SJSA1 (cell line): ENCODE data around the gene ADRA1B. TPM values are rescaled to one million over a fixed set of nuclear protein-coding genes. Genes with fewer than 3 reads are reported as not detected.
A peak's percentile ranks its signal among the peaks of the same experiment; 100 is the strongest.
"Not testable (repeated sequence)": the region's sequence is repeated elsewhere in the genome, so short reads cannot be mapped to it uniquely, and the experiment has no call there.

Experiments used
- DNase-seq, 2 experiments: peaks; one replicate each; pipeline ENCODE4 v3.0.0-alpha.2; 2015 to 2020; ENCODE audit warnings: low spot score in 2 of 2, low read depth in 1 of 2
- H3K27ac ChIP-seq: fragments of 250-450 bp; sonication (Bioruptor Pico); 2 replicates; pipeline ENCODE4 v1.5.1; 2020; ENCODE audit warnings: mild to moderate bottlenecking, moderate library complexity
- H3K27me3 ChIP-seq: fragments of 250-450 bp; sonication (Bioruptor Pico); replicated peaks from 2 replicates; pipeline ENCODE4 v1.5.1; 2020; ENCODE audit warnings: mild to moderate bottlenecking, moderate library complexity
- H3K36me3 ChIP-seq: fragments of 250-450 bp; sonication (Bioruptor Pico); 2 replicates; pipeline ENCODE4 v1.5.1; 2020; ENCODE audit warnings: mild to moderate bottlenecking
- H3K4me1 ChIP-seq: fragments of 250-450 bp; sonication (Bioruptor Pico); replicated peaks from 2 replicates; pipeline ENCODE4 v1.6.1; 2021; ENCODE audit warnings: mild to moderate bottlenecking
- H3K4me3 ChIP-seq: fragments of 250-450 bp; sonication (Bioruptor Pico); 2 replicates; pipeline ENCODE4 v1.5.1; 2020; ENCODE audit warnings: mild to moderate bottlenecking
- H3K9me3 ChIP-seq: fragments of 250-450 bp; sonication (Bioruptor Pico); replicated peaks from 2 replicates; pipeline ENCODE4 v1.5.1; 2020; ENCODE audit warnings: mild to moderate bottlenecking
- total RNA-seq: library from RNA; depleted of rRNA; stranded (reverse); fragments of >200 nt; shearing (Covaris generic); gene quantifications from 2 replicates; pipeline ENCODE4 v1.2.3, GENCODE V29; 2014

Gene ADRA1B
- total RNA-seq, 1 experiment from 2014 or later: 4.4 TPM

DNA sequence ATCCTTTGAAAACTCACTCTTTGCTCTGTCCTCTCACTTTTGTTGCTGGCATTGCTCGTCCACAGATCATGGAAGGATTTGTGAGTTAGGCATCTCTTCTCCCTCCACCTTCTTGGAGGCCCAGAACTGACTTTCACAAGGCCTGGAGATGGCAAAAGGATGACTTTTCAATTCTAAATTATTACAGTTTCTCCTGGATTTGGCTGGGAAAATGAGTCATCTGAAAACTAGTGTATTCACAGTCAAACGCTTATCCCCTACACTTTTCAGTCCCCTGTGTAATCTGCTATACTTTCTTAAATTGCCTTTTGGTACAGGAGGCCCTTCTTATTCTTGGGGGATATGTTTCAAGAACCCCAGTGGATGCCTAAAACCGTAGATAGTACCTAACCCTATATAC lies 35.6 kb downstream of the ADRA1B start:
- Histone ChIP-seq H3K36me3 (no peaks in the 10 kb centered on the region), H3K9me3 (no peaks in the 10 kb centered on the region), H3K27me3 (no peaks in the 10 kb centered on the region), H3K4me1 (peaks cover 33% of the 10 kb centered on the region), H3K4me3 (no peak overlapping the region), H3K27ac (0 out of 2 replicates have a peak overlapping the region, but pooled peaks have one; percentile 4)
- no peak for DNase-seq

DNA sequence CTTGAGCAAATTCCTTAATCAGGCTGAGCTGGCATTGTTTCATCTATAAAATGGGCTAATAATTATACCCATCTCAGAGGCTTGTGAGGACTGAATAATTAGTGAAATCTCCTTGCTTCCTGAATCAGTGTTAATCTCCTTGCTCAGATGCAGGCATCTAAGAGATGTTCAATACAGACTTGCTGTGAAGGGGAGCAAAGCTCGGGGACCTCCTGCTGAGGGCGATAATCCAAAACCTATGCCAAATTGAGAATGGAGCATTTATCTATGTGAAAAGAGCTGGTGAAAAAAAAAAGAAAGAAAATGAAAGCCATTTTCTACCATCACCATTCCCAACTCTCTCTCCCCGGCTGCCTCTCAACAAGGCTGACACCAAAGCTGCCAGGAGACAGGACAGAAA lies 37.3 kb downstream of the ADRA1B start:
- DNase-seq: no peak
- H3K9me3 ChIP-seq: no peaks in the 10 kb centered on the region
- no peak overlapping the region for H3K27ac ChIP-seq
- H3K4me3 ChIP-seq: no peak overlapping the region
- H3K36me3 ChIP-seq: no peaks in the 10 kb centered on the region
- no peaks in the 10 kb centered on the region for H3K27me3 ChIP-seq
- peaks cover 34% of the 10 kb centered on the region for H3K4me1 ChIP-seq

DNA sequence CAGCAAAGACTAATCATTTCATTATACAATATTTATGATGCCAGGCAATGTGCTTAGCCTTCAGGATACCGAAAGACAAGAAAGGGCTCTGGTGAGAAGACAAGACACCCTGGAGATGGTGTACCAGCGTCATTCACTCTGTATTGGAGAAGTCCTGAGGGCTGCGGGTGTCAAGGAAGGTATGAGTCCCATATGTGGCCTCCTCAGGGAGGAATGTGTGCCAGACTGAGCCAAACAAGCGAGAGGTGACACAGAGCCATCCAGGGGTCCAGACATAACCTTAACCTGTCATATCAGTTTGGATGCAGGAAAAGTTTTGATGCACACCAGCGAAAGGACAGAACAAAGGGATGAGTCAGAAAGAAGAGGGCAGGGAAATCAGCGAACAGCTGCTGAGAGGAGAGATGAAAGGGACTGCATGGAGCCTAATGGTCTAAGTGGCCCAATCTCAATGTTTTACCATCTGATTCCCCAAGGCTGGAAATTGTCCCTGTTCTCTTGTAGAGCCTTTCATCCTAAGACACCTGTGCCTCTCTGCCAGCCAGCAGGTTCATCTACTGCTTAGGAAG lies 38.9 kb downstream of the ADRA1B start:
- H3K4me1 ChIP-seq: peaks cover 34% of the 10 kb centered on the region
- H3K27me3 ChIP-seq: no peaks in the 10 kb centered on the region
- H3K4me3 ChIP-seq: no peak overlapping the region
- no peaks in the 10 kb centered on the region for H3K36me3 ChIP-seq
- peak in 1 of 2 experiments; percentile 49 for DNase-seq
- H3K9me3 ChIP-seq: no peaks in the 10 kb centered on the region
- peak overlapping the region; percentile 23; the same call in 1 of the 2 replicates for H3K27ac ChIP-seq

DNA sequence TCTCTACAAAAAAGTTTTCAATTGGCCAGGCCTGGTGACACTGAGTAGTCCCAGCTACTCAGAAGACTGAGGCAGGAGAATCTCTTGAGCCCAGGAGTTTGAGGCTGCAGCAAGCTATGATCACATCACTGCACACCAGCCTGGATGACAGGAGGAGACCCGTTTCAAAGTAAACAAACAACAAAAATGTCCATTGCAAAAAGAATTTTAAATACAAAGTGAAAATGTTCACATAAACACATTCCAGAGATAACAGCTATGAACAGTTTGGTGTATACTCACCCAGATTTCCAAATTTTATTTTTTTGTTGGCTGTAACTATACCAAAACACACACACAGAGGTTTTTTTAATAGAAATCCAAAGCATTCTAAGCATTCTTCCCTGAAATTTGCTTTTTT lies 39.8 kb downstream of the ADRA1B start:
- peak overlapping the region; percentile 23 for H3K27ac ChIP-seq
- no peaks in the 10 kb centered on the region for H3K27me3 ChIP-seq
- peaks cover 38% of the 10 kb centered on the region for H3K4me1 ChIP-seq
- H3K9me3 ChIP-seq: no peaks in the 10 kb centered on the region
- no peaks in the 10 kb centered on the region for H3K36me3 ChIP-seq
- peak; percentile 68 to 72 for DNase-seq
- H3K4me3 ChIP-seq: no peak overlapping the region

DNA sequence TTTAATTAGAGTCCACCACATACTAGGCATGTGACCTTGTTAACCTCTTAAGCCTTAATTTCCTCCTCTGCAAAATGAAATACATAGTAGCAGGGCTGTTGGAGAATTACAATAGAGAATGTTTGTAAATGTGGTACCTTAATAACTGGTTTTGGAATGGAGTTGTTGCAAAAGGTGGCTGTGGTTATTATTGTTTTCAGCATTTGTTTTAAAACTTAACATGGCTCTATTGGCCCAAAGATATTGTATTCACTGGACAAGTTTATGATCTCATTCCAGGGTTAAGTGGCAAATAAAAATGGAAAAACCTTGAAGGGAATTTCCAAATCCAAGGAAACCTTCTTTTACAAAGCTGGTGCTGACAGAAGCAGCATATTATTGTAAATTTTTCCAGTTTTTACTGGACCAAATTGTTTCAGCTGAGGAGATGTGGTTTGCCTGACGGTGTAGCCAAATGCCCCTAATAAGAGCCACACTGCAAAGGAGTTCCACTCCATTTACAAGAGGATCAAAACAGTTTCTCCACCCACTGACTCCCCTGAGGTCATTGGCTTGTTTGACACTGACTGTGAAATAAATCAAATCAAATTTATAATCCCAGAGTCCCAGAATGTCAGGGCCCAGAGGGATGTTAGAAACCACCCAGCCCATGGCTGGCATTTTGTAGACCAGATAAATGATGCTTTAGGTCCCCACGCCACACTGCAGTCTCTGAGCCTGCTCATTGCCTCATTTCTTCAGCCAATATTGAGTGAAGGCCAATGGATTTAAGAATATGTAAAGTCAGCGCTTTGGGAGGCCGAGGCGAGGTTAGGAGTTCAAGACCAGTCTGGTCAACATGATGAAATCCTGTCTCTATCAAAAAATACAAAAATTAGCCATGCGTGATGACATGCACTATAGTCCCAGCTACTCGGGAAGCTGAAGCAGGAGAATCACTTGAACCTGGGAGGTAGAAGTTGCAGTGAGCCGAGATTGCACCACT lies 45.2 kb downstream of the ADRA1B start:
- no peaks in the 10 kb centered on the region for H3K9me3 ChIP-seq
- H3K27me3 ChIP-seq: no peaks in the 10 kb centered on the region
- H3K4me3 ChIP-seq: no peak overlapping the region
- H3K27ac ChIP-seq: no peak overlapping the region
- peak in 1 of 2 experiments; percentile 43 for DNase-seq
- H3K4me1 ChIP-seq: peaks cover 27% of the 10 kb centered on the region
- H3K36me3 ChIP-seq: no peaks in the 10 kb centered on the region

DNA sequence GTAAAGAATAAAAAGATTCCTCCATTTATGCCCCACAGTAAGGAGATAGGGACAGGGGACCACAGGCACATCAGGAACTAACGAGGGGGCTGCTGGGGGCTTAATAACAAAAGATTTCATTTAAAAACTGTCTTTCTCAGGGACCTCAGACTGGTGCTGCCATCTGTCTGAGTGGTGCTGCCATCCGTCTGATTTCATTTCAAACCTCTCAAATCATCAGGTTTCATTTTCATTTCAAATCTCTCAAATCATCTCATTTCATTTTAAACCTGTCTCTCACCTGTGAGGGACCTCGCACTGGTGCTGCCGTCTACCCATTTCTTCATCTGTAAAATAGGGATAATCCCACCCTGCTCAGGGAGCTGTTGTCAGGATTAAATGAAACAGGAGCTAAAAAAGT lies 45.9 kb downstream of the ADRA1B start:
- Histone ChIP-seq H3K4me3 (no peak overlapping the region), H3K27me3 (no peaks in the 10 kb centered on the region), H3K4me1 (peaks cover 21% of the 10 kb centered on the region), H3K36me3 (no peaks in the 10 kb centered on the region), H3K27ac (no peak overlapping the region), H3K9me3 (no peaks in the 10 kb centered on the region)
- DNase-seq: no peak

DNA sequence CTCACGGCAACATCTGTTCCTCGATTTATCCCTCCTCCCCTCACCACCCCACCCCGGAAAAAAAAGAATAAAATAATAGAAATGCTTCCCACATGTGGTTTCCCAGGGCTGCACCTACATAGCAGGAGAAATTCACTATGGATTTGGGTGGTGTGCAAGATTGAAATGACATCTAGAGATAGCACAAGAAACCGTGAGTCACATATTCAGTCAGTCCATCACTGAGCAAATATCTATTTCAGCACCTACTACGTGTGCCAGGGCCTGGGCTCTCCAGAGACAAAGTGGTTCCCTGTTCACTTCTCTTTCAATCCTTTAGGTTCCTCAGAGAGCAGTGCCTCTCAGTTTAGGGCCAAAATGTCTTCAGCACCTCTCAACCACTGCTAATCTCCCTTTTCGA lies 47.7 kb downstream of the ADRA1B start:
- Histone ChIP-seq H3K27ac (no peak overlapping the region), H3K27me3 (no peaks in the 10 kb centered on the region), H3K4me1 (peaks cover 21% of the 10 kb centered on the region), H3K4me3 (no peak overlapping the region), H3K9me3 (no peaks in the 10 kb centered on the region), H3K36me3 (no peaks in the 10 kb centered on the region)
- no peak for DNase-seq

DNA sequence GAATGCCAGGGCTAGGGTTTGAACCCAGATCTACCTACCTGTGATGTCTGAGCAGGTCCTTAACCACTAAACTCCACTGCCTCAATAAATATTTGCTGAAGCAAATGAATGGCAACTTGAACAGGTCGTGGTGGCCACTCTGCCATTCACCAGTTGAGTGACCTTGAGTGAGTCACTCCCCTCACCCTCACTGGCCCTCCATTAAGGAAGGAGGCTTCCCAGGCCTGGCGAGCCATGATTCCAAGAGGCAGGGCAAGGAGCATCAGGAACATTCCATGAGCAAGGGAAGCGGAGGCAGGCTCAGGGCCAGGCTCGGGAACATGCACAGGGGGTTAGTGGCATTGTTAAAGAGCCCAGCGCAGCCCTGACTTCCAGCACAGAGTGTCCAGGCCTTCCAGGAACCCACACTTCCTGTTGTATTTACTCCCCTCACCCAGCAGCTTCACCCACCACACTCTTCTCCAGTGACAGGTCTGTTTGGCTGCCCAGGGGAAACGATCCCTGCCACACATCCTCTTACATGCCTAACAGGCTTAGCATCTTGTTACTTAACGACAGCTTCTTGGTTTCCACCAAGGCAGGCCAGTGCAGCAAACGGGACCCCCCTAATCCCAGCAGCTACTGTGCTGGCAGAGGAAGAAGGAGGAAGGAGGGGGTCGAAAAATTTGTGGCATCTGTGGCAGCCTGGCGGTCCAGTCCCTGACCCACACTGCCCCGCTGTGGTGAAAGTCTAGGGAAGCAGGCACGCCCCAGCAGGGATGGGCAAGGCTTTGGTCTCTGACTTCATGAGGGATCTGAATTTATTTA lies 49.0 kb downstream of the ADRA1B start:
- Histone ChIP-seq H3K27ac (no peak overlapping the region), H3K9me3 (no peaks in the 10 kb centered on the region), H3K36me3 (no peaks in the 10 kb centered on the region), H3K4me3 (no peak overlapping the region), H3K4me1 (peaks cover 25% of the 10 kb centered on the region), H3K27me3 (no peaks in the 10 kb centered on the region)
- DNase-seq: peak; percentile 46 to 80

DNA sequence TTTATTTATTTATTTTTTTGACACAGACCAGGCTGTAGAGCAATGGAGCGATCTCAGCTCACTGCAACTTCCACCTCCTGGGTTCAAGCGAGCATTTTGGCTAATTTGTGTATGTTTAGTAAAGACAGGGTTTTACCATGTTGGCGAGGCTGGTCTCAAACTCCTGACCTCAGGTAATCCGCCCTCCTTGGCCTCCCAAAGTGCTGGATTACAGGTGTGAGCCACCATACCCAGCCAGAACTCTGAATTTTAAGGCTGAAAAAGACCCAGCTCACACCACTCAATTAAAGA lies 49.5 kb downstream of the ADRA1B start:
- not testable (repeated sequence) for H3K4me3 ChIP-seq, DNase-seq, H3K9me3 ChIP-seq, H3K27ac ChIP-seq, H3K27me3 ChIP-seq, H3K36me3 ChIP-seq
- H3K4me1 ChIP-seq: peaks cover 30% of the 10 kb centered on the region

DNA sequence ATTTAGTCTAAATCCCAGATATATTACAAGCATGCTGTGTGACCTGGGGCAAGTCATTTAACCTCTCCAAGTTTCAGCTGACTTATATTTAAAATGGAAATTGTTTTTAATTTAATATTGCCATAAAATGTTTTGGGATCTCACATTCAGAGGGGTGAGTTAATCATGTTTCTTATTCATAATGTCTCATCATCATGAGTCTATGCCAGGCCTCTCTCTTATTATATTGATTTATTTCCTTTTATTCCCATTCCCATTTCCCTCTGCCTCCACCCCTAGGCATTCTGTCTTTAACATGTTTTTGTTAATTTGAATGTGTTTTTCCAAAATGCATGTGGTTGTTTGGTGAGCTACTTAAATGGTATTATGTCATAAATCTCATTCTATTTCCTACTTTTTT lies 53.7 kb downstream of the ADRA1B start:
- no peak for DNase-seq
- peaks cover 34% of the 10 kb centered on the region for H3K4me1 ChIP-seq
- H3K9me3 ChIP-seq: no peaks in the 10 kb centered on the region
- H3K36me3 ChIP-seq: no peaks in the 10 kb centered on the region
- peak overlapping the region; percentile 79 for H3K27ac ChIP-seq
- H3K27me3 ChIP-seq: no peaks in the 10 kb centered on the region
- H3K4me3 ChIP-seq: no peak overlapping the region

DNA sequence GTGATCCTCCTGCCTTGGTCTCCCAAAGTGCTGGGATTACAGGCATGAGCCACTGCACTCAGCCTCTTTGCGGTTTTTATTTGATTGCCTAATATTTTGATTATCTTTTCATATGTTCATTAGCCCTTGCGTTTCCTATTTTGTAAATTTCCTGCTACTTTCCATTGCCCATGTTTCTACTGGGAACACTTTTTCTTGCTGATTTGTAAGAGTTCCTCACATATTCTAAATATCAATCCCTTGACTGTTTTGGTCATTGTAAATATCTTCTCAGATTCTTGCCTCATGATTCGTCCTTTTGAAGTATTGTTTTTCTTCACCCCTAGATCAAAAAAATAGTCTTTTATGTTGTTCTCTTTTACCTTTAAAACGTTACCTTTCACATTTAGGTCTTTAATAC lies 54.8 kb downstream of the ADRA1B start:
- H3K9me3 ChIP-seq: no peaks in the 10 kb centered on the region
- H3K27ac ChIP-seq: peak overlapping the region; percentile 79
- H3K27me3 ChIP-seq: no peaks in the 10 kb centered on the region
- peaks cover 39% of the 10 kb centered on the region for H3K4me1 ChIP-seq
- peak in 1 of 2 experiments; percentile 79 for DNase-seq
- H3K4me3 ChIP-seq: no peak overlapping the region
- H3K36me3 ChIP-seq: no peaks in the 10 kb centered on the region

DNA sequence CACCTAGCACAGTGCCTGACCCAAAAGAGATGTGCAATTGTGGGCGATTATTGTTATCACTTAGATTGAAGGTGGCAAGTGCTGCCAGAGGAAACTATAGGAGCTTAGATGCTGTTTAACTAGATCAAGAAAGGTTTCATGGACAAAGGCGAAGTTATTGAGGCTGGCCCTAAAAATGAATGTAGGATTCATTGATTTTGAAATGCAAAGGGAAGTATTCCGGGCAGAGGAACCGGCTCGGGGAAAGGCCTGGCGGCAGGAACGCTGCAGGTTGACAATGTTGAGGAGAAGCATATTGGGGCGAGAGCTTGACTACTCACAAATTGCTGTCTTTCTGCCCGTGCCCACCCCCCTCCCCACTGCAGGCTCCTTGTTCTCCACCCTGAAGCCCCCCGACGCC lies 55.2 kb downstream of the ADRA1B start:
- no peak overlapping the region for H3K4me3 ChIP-seq
- no peaks in the 10 kb centered on the region for H3K9me3 ChIP-seq
- H3K4me1 ChIP-seq: peaks cover 41% of the 10 kb centered on the region
- peak overlapping the region; percentile 79 for H3K27ac ChIP-seq
- H3K36me3 ChIP-seq: no peaks in the 10 kb centered on the region
- DNase-seq: no peak
- no peaks in the 10 kb centered on the region for H3K27me3 ChIP-seq

DNA sequence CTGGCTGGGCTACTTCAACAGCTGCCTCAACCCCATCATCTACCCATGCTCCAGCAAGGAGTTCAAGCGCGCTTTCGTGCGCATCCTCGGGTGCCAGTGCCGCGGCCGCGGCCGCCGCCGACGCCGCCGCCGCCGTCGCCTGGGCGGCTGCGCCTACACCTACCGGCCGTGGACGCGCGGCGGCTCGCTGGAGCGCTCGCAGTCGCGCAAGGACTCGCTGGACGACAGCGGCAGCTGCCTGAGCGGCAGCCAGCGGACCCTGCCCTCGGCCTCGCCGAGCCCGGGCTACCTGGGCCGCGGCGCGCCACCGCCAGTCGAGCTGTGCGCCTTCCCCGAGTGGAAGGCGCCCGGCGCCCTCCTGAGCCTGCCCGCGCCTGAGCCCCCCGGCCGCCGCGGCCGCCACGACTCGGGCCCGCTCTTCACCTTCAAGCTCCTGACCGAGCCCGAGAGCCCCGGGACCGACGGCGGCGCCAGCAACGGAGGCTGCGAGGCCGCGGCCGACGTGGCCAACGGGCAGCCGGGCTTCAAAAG lies 55.7 kb downstream of the ADRA1B start:
- DNase-seq: no peak
- H3K4me3 ChIP-seq: no peak overlapping the region

More for the DNA sequence above, 55.7 kb downstream of the ADRA1B start:
- no peaks in the 10 kb centered on the region for H3K27me3 ChIP-seq
- H3K36me3 ChIP-seq: no peaks in the 10 kb centered on the region
- H3K27ac ChIP-seq: no peak overlapping the region
- H3K4me1 ChIP-seq: peaks cover 41% of the 10 kb centered on the region
- no peaks in the 10 kb centered on the region for H3K9me3 ChIP-seq
